LoVo (cell line): ENCODE data around the gene SUFU.
"Not testable (repeated sequence)": the region's sequence is repeated elsewhere in the genome, so short reads cannot be mapped to it uniquely, and the experiment has no call there.

ENCODE experiments used
- DNase-seq: peaks from one replicate; pipeline ENCODE4 v3.0.0-alpha.2; 2016; ENCODE audit warnings: low spot score

SUFU gene

GRCh38 chr10:102514487-102515311 lies 10.9 kb downstream of the SUFU start:
- no peak for DNase-seq

- DNase-seq = no peak
These were observed 12.0 kb downstream of the SUFU start for GRCh38 chr10:102515724-102516123.

- DNase-seq = no peak
These were observed 13.8 kb downstream of the SUFU start for GRCh38 chr10:102517553-102517952.

- no peak for DNase-seq
These were observed 15.6 kb downstream of the SUFU start for GRCh38 chr10:102519246-102519825.

GRCh38 chr10:102522874-102523249 lies 19.1 kb downstream of the SUFU start:
- DNase-seq = no peak

- no peak for DNase-seq
These were observed 19.7 kb downstream of the SUFU start for GRCh38 chr10:102523250-102524029.

- no peak for DNase-seq
These were observed 21.0 kb downstream of the SUFU start for GRCh38 chr10:102524746-102525145.

- DNase-seq = no peak
These were observed 23.8 kb downstream of the SUFU start for GRCh38 chr10:102527546-102527945.

- DNase-seq = no peak
These were observed 30.6 kb downstream of the SUFU start for GRCh38 chr10:102534333-102534732.

GRCh38 chr10:102534966-102535365 lies 31.2 kb downstream of the SUFU start:
- not testable (repeated sequence) for DNase-seq

DNA sequence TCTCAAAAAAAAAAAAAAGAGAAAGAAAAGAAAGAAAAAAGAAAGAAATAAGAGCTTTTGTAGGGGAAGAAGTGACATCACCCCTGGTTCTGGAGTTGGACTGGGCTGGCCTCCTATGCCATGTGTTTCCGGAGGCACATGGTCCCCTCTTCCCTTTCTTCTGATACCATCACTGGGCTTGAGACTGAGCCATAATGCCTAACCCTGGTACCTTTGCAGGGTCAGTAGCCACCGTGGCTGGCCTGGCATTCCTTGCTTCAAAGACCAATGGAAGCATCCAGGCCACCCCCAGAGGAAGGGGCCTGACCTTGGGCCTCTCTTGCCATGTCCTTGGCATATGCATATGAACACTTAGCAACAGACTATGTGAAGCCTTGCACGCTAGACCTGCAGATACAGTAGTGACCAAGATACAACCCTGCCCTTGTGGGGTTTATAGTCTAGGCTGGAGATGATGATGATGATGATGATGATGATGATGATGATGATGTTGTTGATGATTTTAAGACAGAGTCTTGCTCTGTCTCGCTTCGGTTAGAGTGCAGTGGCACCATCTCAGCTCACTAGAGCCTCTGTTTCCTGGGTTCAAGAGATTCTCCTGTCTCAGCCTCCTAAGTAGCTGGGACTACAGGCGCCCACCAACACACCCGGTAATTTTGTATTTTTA lies 31.8 kb downstream of the SUFU start:
- DNase-seq = no peak

GRCh38 chr10:102537367-102537766 lies 33.6 kb downstream of the SUFU start:
- no peak for DNase-seq

- no peak for DNase-seq
These were observed 34.2 kb downstream of the SUFU start for GRCh38 chr10:102537948-102538347.

GRCh38 chr10:102538811-102539210 lies 35.0 kb downstream of the SUFU start:
- DNase-seq = no peak

DNA sequence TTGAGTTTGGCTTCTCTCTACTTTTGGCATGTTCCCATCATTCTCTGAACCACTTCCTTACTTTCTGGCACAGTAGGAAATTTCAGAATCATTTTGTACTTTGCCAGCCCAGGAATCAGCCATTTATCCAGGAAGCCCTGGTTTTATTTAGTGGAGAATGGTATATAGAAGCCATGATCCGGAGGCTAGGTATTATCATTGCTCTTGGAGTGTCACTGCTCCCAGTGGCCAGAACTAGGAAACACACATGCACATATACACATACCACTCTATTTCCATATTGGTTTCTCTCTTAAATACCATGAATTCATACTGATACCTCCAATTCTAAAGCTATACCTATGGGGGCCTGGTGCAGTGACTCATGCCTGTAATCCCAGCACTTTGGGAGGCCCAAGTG lies 36.3 kb downstream of the SUFU start:
- peak; percentile 9 for DNase-seq

DNA sequence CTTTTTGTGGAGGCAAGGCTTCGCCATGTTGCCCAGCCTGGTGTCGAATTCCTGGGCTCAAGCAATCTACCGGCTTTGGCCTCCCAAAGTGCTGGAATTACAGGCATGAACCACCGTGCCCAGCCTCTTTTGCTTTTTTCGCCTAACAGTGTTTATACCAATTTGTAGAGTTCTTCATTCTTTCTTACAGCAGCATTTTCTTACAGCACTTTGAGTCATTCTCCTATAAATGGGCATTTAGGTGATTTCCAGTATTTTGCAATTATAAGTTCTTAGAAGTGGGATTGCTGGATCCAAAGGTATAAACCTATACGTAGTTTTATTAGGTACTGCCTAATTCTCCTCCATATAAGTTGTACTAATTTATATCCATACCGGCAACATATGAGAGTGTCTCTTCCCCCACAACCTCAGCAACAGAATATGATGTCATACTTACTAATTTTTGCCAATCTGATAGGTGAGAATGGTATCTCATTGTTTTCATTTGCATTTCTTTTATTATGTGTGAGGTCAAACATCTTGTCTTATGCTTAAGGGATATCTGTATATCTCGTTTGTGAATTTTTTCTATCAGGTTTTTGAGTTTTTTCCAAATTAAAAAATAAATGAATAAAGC lies 39.1 kb downstream of the SUFU start:
- no peak for DNase-seq

DNA sequence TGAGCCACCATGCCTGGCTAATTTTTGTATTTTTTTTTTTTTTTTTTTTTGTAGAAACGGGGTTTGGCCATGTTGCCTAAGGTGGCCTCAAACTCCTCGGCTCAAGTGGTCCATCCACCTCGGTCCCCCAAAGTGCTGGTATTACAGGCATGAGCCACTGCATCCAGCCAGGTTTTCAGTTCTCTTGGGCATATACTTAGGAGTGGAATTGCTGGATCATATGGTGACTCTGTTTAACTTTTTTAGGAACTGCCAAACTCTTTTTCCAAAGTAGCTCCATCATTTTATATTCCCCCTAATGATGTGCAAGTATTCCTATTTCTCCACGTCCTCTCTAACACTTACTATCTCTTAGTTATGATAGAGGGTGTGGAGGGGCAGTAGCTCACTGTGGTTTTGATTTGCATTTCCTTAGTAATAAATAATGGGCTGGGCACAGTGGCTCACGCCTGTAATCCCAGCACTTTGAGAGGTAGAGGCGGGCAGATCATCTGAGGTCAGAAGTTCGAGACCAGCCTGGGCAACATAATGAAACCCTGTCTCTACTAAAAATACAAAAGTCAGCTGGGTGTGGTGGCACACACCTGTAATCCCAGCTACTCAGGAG lies 41.6 kb downstream of the SUFU start:
- DNase-seq = no peak

- no peak for DNase-seq
These were observed 42.2 kb downstream of the SUFU start for GRCh38 chr10:102545997-102546396.

GRCh38 chr10:102546606-102547320 lies 43.0 kb downstream of the SUFU start:
- DNase-seq = no peak

- DNase-seq = no peak
These were observed 45.8 kb downstream of the SUFU start for GRCh38 chr10:102549549-102549948.

DNA sequence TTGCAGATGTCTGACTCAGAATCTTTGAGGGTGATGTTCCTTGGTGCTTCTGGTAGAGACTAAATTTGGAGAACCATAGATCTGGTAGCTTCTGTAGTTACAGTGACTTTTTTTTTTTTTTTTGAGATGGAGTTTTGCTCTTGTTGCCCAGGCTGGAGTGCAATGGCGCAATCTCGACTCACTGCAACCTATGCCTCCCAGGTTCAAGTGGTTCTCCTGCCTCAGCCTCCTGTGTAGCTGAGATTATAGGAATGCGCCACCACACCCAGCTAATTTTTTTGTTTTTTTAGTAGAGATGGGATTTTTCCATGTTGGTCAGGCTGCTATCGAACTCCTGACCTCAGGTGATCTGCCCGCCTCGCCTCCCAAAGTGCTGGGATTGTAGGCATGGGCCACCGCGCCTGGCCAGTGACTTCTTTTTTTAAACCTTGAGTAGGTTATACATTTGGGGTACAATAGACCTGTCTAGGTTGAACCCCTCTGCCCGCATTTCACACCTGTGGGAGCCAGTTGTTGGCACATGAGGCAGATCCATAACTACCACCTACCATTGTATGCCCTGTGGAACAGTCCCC lies 47.0 kb downstream of the SUFU start:
- DNase-seq = no peak
